Calu3 (cell line): Measurements from ENCODE around the gene MLLT10. TPM values are rescaled to one million over a fixed set of nuclear protein-coding genes. Genes with fewer than 3 reads are reported as not detected.
"Not testable (repeated sequence)": the region's sequence is repeated elsewhere in the genome, so short reads cannot be mapped to it uniquely, and the experiment has no call there.

Experiments used
- BruUV-seq: library from RNA; stranded (reverse); fragments of 400-500 nt; replicated peaks from 2 replicates; lab custom pipeline; 2021; lab: Mats Ljungman, UMichigan
- CTCF ChIA-PET: fragments of 300-600 bp; sonication (Branson Sonifier 250); formaldehyde crosslinking; loops from one replicate; lab custom pipeline; 2022; ENCODE audit warnings: antibody characterized with exemption; lab: Charles Lee
- DNase-seq: peaks from one replicate; pipeline ENCODE4 v3.0.0; 2022
- H3K27ac Mint-ChIP-seq: one replicate; pipeline ENCODE4 v1.8.0; 2022; ENCODE audit warnings: mixed read lengths; ENCODE audit not compliant: unreplicated experiment
- H3K27me3 Mint-ChIP-seq: one replicate; pipeline ENCODE4 v1.8.0; 2022; ENCODE audit warnings: mixed read lengths; ENCODE audit not compliant: unreplicated experiment
- H3K36me3 Mint-ChIP-seq: one replicate; pipeline ENCODE4 v1.8.0; 2022; ENCODE audit warnings: mild to moderate bottlenecking, moderate library complexity, mixed read lengths; ENCODE audit not compliant: insufficient read depth, unreplicated experiment
- H3K4me1 Mint-ChIP-seq: one replicate; pipeline ENCODE4 v1.8.0; 2022; ENCODE audit warnings: mild to moderate bottlenecking, low read depth, mixed read lengths; ENCODE audit not compliant: unreplicated experiment
- H3K4me3 Mint-ChIP-seq: one replicate; pipeline ENCODE4 v1.8.0; 2022; ENCODE audit warnings: mild to moderate bottlenecking, low read depth, moderate library complexity, mixed read lengths; ENCODE audit not compliant: unreplicated experiment
- H3K9me3 Mint-ChIP-seq: one replicate; pipeline ENCODE4 v1.8.0; 2022; ENCODE audit warnings: low read depth, mixed read lengths; ENCODE audit not compliant: unreplicated experiment
- intact Hi-C: fragments of 100-400 bp; cut with micrococcal nuclease; formaldehyde crosslinking; loops from one replicate; pipeline ENCODE4 v1.10.0; 2022; ENCODE audit not compliant: unreplicated experiment
- total RNA-seq: library from RNA; stranded (reverse); gene quantifications from 2 replicates; pipeline ENCODE4 v1.2.3, GENCODE V29; 2022
- TF ChIP-seq, protein P1 (sequence below): fragments of 200-600 bp; IDR thresholded peaks from one replicate; pipeline ENCODE4 v1.8.0; 2022; ENCODE audit warnings: antibody characterized with exemption; ENCODE audit not compliant: unreplicated experiment

Gene MLLT10
- total RNA-seq, 1 experiment from 2014 or later: 34.7 TPM

DNA sequence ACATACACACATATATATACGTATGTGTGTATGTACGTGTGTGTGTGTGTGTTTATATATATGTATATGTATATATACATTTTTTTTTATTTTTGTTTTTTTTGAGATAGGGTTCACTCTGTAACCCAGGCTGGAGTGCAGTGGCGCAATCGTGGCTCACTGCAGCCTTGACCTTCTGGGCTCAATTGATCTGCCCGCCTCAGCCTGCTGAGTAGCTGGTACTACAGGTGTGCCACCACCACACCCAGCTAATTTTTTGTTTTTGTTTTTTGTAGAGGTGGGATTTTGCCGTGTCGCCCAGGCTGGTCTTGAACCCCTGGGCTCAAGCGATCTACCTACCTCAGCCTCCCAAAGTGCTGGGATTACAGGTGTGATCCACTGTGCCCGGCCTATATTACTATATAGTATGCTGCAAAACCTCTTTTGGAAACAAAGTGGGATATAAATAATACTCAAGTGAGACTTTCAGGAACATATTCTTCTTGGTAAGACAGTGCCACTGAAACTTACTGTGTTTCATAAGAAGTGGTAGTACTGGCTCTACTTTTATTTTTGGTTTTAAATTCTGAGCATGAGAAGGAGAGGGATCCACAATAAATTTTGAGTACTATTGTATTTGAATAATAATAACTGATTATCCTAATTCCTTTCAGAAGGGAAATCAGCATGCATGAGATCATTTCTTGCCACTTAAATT, 51.0 kb downstream of the MLLT10 start:
- peaks cover 26% of the 10 kb centered on the region for H3K36me3 Mint-ChIP-seq
- TF ChIP-seq, protein P1, sequence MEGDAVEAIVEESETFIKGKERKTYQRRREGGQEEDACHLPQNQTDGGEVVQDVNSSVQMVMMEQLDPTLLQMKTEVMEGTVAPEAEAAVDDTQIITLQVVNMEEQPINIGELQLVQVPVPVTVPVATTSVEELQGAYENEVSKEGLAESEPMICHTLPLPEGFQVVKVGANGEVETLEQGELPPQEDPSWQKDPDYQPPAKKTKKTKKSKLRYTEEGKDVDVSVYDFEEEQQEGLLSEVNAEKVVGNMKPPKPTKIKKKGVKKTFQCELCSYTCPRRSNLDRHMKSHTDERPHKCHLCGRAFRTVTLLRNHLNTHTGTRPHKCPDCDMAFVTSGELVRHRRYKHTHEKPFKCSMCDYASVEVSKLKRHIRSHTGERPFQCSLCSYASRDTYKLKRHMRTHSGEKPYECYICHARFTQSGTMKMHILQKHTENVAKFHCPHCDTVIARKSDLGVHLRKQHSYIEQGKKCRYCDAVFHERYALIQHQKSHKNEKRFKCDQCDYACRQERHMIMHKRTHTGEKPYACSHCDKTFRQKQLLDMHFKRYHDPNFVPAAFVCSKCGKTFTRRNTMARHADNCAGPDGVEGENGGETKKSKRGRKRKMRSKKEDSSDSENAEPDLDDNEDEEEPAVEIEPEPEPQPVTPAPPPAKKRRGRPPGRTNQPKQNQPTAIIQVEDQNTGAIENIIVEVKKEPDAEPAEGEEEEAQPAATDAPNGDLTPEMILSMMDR: no peak
- peaks cover 21% of the 10 kb centered on the region for H3K4me1 Mint-ChIP-seq
- BruUV-seq: no TSS peak
- no peaks in the 10 kb centered on the region for H3K27me3 Mint-ChIP-seq
- peaks cover 3% of the 10 kb centered on the region for H3K9me3 Mint-ChIP-seq
- intact Hi-C loops: no loop called here
- CTCF ChIA-PET: no interaction called here
- no peak for DNase-seq
- no peak overlapping the region for H3K27ac Mint-ChIP-seq
- H3K4me3 Mint-ChIP-seq: no peak overlapping the region

DNA sequence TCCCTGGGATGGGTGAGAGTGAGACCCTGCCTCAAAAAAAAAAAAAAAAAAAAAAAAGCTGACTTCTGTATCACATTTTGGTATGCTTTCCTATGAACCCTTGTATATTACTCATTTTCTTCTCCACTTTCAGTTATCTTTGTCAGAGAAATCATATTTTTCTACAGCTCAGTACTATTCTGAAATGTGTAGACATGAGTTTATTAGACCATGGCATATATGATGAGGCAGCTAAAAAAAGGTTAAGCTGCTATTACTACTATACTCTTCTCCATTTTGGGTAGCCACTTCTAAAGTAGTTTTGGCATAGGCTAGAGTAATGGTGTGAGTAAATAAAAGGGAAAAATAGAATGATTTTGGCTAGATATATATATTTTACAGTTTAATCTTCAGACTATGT, 53.4 kb downstream of the MLLT10 start:
- no peak for DNase-seq
- Mint-ChIP-seq H3K27me3 (no peaks in the 10 kb centered on the region), H3K9me3 (peaks cover 3% of the 10 kb centered on the region), H3K27ac (no peak overlapping the region), H3K4me1 (peaks cover 26% of the 10 kb centered on the region), H3K4me3 (no peak overlapping the region), H3K36me3 (peaks cover 28% of the 10 kb centered on the region)
- TF ChIP-seq, protein P1: no peak
- no TSS peak for BruUV-seq
- intact Hi-C loops: no loop called here
- CTCF ChIA-PET: no interaction called here

DNA sequence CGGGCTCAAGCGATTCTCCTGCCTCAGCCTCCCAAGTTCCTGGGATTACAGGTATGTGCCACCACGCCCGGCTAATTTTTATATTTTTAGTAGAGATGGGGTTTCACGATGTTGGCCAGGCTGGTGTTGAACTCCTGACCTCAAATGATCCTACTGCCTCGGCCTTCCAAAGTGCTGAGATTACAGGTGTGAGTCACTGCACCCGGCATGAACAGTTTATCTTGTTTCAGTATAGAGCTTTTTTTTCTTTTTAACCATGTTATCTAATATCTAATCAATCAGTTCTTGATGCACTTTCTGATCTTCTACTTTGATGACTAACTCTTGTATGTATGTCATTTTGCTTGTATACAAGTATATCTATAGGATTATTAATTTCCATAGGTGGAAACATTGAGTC, 54.1 kb downstream of the MLLT10 start:
- Mint-ChIP-seq H3K4me1 (peaks cover 26% of the 10 kb centered on the region), H3K36me3 (peaks cover 35% of the 10 kb centered on the region)
- BruUV-seq, DNase-seq, H3K27ac Mint-ChIP-seq, H3K9me3 Mint-ChIP-seq, H3K27me3 Mint-ChIP-seq, H3K4me3 Mint-ChIP-seq, intact Hi-C loops: not testable (repeated sequence)
- CTCF ChIA-PET: interaction anchor here (0.6 kb wide), 1 partner anchor 14 kb away, joined by 4 read pairs; no protein-coding TSS in a partner anchor

DNA sequence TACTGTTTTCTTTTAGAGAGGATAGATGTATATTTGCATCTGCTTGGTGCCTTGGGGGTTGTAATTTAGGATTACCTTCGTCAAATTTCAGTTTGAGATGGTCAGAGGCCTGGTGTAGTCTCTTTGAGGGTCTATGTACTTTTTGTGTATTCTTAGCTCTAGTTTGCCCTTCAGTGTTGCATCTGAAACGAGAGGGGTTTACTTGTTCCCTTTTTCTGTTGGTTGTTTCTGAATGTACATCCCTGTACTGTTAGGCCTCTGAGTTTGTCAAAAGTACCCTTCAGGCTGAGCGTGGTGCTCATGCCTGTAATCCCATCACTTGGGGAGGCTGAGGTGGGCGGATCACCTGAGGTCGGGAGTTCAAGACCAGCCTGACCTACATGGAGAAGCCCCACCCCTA, 60.0 kb downstream of the MLLT10 start:
- intact Hi-C loops: no loop called here
- DNase-seq: no peak
- CTCF ChIA-PET: no interaction called here
- H3K4me1 Mint-ChIP-seq: peaks cover 9% of the 10 kb centered on the region
- no TSS peak for BruUV-seq
- no peaks in the 10 kb centered on the region for H3K27me3 Mint-ChIP-seq
- no peak overlapping the region for H3K4me3 Mint-ChIP-seq
- no peaks in the 10 kb centered on the region for H3K9me3 Mint-ChIP-seq
- TF ChIP-seq, protein P1: no peak
- H3K27ac Mint-ChIP-seq: no peak overlapping the region
- peaks cover 16% of the 10 kb centered on the region for H3K36me3 Mint-ChIP-seq

DNA sequence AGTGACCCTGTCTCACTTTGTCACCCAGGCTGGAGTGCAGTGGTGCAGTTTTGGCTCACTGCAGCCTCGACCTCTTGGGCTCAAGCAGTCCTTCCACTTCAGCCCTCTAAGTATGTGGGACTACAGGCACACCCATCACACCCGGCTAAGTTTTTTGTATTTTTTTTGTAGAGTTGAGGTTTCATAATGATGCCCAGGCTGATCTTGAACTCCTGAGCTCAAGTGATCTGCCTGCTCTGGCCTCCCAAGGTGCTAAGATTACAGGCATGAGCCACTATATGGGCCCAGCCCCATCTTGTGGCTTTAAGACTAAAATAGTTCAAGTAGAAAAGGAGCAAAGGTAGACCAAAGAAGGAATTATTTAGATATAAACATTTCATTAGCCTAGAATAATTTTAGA, 65.5 kb downstream of the MLLT10 start:
- DNase-seq: no peak
- Mint-ChIP-seq H3K36me3 (peaks cover 11% of the 10 kb centered on the region), H3K27me3 (no peaks in the 10 kb centered on the region), H3K9me3 (no peaks in the 10 kb centered on the region), H3K4me1 (no peaks in the 10 kb centered on the region), H3K27ac (no peak overlapping the region), H3K4me3 (no peak overlapping the region)
- CTCF ChIA-PET: no interaction called here
- no TSS peak for BruUV-seq
- intact Hi-C loops: no loop called here
- TF ChIP-seq, protein P1: no peak
